DMS153 (cell line): ENCODE measurements around the gene MYPN.
A peak's percentile ranks its signal among the peaks of the same experiment; 100 is the strongest.
"Not testable (repeated sequence)": the region's sequence is repeated elsewhere in the genome, so short reads cannot be mapped to it uniquely, and the experiment has no call there.

Experiments used
- DNase-seq: peaks from one replicate; lab custom pipeline; 2025; lab: John Stamatoyannopoulos, UW

The MYPN gene

DNA sequence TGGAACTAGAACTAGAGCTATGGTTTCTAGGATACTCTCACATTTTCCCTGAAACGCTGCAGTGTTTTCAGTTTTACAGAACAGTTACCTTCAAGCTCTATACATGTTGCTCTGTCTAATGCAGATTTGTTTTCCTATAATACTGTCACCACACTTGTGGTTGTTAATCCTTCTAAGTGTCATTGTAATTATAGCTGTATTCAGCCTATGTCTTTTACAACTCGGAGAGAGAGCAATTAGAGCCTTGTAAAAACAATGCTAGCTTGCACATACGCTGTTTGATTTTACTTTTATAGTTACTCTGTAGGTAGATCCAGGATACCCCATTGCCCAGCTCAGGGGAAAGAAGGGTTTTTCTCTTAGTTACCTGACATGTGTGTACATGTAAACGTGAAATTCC, 67.5 kb downstream of the MYPN start:
- DNase-seq = no peak

DNA sequence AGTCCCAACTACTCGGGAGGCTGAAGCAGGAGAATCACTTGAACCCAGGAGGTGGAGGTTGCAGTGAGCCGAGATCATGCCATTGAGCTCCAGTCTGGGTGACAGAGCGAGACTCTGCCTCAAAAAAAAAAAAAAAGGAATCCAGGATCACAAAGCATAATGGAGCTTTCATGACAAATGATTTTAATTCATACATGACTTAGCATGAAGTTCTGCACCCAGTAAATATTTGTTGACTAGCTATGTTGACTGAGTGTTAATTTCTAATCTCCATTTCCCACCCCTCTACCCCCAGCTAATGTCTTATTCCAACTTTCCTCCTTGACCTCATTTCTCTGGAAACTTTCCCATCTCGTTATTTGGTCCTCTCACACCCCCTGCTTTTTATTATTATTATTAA, 69.3 kb downstream of the MYPN start:
- no peak for DNase-seq

DNA sequence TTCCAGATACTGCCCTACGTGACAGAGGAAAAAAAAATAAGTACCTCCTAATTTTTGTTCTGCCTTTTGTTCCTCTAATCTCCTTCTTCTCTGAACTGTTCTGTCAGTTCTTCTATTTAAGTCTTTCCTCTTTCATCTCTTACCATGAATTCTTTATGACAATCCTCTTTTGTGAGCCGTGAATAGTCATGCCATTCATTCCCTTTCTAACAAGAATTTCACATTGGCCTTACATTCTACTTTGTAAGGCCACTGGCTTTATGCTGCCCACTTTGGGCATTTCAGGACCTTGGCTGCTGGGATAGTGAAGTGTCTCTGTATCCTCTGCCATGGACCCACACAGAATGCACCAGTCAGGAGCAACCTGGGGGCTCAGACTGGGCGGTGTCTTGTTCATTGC, 69.7 kb downstream of the MYPN start:
- DNase-seq = no peak

DNA sequence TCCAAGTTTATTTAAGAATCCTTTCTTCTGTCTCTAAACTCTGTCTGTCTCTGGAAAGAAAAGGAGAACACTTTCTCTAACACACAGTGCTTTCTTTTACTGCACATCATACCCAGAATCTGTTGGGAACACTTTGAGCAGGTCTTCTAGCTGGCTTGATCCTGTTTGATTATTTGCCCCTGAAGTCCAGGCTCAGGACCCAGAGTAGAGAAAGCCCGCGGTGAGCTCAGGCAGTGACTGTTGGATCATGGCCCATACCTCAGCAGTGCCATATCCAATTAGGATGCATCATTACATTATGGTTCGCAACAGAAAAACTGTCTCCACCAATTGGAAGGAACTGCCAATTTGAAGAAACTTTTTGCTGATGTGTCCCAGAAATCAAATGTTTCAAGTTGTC, 71.2 kb downstream of the MYPN start:
- no peak for DNase-seq

DNA sequence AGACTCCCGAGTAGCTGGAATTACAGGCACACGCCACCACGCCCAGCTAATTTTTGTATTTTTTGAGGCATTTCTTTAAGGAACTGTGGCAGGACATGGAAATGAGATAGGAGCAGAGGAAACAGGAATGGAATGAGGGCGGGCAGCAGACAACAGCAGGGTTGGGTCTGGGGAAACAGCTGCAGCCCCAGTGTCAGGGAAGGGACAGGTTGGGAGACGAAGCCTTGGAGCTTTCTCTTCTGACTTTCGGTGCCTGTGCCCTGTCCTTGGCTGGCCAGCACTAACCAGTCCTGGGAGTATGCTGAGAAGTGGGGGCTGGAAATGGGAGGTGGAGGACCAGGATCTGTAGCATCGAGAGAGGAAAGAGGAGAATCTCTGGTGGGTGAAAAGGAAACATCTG, 75.3 kb downstream of the MYPN start:
- no peak for DNase-seq

DNA sequence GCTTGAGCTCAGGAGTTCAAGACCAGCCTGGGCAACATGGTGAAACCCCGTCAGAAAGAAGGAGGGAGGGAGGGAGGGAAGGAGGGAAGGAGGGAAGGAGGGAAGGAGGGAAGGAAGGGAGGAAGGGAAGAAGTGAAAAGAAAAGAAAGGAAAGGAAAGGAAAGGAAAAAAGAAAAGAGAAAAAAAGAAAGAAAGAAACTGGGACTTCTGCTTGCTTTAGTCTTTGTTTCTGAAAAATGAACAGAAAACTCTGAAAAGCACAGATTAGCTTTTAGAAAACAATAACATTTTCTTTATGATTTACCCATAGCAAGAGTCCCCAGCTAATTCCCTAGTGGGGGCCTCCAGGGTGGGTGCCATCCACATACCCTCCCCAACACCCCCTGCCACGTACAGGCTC, 75.8 kb downstream of the MYPN start:
- DNase-seq = no peak

DNA sequence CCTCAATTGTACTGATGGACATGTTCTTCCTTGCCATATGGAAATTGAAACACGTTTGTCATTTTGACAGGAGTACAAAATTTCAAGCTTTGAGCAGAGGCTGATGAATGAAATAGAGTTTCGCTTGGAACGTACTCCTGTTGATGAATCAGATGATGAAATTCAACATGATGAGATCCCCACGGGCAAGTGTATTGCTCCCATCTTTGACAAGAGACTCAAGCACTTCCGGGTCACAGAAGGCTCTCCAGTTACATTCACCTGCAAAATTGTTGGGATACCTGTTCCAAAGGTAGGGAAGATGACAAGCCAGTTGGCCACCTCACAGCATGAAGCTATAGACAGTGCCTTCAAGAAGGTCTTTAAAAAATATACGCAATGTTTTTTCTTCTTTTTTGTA, 79.5 kb downstream of the MYPN start:
- no peak for DNase-seq

DNA sequence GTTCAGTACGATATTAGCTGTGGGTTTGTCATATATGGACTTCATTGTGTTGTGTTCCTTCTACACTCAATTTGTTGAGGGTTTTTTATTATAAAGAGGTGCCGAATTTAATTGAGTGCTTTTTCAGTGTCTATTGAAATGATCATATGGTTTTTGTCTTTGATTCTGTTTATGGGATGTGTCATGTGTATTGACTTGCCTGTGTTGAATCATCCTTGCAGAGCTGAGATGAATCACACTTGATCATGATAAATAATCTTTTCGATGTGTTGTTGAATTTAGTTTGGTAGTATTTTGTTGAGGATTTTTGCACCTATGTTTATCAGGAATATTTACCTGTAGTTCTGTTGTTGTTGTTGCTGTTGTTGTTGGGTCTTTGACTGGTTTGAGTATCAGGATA, 82.8 kb downstream of the MYPN start:
- no peak for DNase-seq

DNA sequence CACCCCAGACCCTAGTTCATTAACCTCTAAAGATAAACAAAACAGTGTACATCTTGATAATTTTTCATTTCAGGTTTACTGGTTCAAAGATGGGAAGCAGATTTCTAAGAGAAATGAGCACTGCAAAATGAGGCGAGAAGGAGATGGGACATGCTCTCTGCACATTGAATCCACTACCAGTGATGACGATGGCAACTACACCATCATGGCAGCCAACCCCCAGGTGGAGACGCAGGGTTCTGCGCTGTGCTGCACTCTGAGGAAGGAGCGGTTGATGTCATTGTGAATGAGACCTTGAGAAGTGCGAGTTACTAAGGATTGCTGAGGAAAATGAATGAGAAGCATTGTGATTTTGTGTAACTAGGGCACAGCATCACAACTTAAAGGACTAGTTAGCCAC, 85.0 kb downstream of the MYPN start:
- DNase-seq = no peak

DNA sequence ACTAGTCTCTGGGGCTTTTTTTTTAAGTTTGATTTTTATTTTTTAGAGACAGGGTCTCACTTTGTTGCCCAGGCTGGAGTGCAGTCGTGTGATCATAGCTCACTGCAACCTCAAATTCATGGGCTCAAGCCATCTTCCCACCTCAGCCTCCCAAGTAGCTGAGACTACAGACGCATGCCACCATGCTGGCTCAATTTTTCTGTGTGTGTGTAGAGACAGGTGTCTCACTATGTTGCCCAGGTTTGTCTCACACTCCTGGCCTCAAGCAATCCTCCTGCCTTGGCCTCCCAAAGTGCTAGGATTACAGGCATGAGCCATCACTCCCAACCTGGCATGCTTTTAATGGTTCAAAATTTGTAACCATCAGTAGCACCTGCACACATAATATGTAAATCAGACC, 86.5 kb downstream of the MYPN start:
- DNase-seq = not testable (repeated sequence)

DNA sequence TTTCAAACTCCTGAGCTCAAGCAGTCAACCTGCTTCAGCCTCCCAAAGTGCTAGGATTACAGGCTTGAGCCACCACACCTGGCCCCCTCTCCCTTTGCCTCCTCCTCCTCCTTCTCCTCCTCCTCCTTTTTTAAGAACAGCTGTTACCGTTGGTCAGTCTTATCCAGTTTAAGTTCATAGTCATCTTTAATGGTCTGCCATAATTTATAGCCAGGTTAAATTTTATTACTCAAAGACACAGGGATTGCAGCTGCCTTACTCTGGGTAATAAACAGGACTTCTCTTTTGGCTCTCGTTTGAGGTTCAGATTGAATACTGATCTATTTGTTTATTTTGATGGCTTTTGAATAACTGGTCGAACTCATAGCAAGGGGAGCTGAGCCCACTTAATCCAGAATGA, 87.4 kb downstream of the MYPN start:
- DNase-seq = no peak

DNA sequence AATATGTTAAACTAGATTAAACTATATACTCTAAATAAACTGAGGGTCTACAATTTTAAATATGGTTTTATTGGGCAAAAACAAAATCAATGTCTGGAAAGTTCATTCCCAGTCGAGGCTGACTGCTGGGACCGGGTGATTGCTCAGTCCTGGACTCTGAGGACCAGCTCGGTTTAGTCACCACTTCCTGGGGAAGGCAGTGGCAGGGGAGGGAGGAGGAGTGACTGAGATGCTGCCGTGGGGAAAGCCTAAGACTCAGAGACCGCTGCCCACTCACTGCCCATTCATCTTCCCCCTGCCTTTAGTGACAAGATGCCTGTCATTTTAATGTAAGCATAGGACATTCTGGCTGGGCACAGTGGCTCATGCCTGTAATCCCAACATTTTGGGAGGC, 93.7 kb downstream of the MYPN start:
- DNase-seq = no peak

DNA sequence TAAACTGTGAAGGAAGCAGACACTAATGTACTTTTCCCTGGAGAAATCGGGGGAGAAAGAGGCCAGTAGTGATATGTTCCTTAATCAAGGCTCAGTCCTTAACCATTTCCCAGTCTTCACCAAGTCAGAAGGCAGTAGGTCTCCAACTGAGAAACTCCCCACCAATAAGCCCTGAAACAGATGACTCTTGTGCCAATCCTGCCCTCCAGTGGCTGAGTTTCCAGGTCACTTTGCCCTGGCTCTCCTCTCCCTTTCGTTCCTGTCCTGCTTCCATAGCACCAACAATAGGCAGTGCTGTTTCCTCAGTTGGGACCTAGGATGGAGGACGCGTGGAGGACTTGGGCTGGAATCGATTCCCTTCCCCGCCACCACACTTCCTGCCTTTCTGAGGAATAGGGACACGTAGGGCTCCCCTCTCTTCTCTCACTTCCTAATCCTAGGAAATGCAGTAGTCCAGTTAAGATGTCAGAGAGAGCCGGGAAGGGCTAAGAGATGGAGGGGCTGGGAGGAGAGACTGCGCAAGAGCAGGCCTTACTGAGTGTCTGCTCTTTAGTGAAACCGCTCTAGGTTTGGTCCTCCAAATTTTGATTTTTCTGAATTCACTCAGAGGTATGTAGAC, 99.2 kb downstream of the MYPN start:
- DNase-seq = peak; percentile 43

DNA sequence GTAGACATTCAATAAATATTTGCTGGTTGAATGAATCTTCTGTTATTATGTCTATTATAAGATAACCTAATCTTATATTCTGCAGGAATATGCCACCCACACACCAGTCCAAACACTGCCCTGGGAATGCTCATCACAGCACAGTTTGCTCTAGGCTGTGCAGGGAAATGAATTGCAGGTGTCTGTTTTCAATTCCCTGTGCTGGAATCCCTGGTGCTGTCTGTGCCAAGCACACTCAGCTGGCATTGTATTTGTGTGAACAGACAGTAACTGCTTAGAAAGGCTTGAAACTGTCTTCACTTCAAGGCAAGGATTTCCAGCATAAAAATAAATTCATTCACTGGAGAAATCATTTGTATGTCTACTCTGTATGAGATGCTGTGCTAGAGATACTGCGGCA, 102.4 kb downstream of the MYPN start:
- DNase-seq = no peak

DNA sequence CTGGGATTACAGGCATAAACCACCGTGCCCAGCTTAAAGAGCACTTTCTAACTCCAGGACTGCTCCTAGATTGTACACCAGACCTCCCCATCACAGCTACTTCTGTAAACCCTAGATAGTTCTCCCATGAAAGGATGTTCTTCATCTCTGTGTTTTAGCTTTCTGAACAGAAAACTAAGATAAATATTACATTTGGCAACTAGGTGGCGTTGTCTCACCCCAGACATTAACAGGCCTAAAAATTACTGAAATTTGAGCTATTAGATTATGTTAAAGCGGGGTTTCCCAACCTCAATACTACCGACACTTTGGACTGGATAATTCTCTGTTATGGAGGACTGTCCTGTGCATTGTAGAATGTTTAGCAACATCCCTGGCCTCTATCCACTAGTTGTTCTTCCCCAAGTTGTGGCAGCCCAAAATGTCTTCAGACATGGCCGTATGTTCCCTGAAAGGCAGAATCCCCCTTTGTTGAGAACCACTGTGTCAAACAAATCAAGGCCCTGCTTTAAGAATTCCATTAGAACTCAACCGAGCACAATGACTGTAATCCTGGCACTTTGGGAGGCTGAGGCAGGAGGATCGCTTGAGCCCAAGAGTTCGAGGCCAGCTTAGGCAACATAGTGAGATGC, 103.5 kb downstream of the MYPN start:
- no peak for DNase-seq

DNA sequence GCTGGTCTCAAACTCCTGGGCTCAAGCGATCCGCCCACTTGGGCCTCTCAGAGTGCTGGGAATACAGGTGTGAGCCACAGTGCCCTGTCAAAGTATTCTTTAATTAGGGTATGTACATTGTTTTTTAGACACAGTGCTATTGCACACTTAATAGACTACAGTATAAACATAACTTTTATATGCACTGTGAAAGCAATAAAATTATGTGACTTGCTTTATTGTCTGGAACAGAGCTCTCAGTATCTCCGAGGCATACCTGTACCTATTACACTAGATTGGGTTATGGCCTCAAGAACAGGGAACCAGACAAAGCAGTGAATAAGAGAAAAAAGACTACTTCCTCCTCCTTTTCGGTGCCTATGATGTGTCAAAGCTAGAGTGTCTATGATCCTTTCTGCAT, 109.5 kb downstream of the MYPN start:
- no peak for DNase-seq

DNA sequence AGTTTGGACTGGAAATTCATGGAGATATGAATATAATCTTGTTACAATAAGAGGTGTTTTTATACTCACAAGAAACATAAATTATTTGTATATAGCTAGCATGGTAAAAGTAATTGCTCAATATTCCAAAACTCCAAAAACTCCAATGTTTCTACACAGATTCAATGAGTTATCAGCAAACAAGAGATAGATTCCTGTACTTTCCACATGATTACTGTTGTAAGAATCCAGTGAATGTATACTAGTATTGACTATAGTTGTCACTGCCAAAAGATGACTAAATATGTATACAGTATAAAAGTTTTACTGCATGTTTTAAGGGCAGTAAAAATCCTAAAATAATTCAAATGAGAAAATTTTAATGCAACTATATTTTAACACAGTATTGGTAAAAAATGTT, 111.9 kb downstream of the MYPN start:
- no peak for DNase-seq

DNA sequence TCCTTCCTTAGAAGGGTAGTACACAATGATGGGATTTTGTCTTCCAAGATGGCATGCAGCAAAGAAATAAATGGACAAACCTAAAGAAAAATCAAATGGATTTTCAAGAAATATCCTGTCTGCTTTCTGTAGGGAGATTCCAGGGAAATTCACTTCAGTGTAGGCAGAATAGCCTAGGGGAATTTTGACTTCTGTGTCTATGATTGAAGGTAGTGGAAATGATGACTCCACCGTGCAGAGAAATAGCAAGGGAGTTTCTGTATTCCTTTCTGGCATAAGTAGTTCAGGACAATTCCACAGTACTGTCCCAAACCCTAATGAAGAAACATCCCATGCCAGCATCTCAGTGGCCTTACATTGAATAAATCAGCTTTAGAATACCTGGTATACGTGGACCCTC, 113.1 kb downstream of the MYPN start:
- no peak for DNase-seq

DNA sequence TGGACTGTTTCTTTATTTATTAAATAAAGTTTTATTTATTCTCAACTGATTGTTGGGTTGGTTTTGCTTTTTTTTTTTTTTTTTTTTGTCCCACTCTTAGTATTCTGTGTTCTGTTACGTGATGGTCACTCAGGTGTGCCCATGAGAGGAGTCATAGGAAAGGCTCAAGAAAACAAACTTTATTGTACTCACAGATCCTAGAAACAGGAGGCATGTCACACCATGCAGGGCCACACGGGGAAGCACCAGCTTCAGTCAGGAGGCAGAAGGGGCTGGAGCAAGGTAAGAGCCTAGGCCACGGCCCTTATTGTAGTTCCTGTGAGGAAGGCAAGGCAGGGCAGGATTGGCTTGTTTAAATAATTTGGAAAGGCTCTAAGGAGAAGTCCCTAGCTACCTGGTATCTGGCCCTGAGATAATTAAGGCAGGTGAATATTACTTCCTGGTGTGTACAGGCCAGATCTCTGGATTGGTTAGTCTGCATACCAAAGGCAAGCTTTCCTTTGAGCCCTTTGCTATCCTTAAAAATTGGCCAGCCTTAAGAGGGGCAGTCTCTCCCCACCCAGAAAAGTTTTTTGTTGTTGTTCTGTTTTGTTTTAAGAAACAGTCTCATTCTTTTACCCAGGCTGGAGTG, 114.4 kb downstream of the MYPN start:
- DNase-seq = no peak

DNA sequence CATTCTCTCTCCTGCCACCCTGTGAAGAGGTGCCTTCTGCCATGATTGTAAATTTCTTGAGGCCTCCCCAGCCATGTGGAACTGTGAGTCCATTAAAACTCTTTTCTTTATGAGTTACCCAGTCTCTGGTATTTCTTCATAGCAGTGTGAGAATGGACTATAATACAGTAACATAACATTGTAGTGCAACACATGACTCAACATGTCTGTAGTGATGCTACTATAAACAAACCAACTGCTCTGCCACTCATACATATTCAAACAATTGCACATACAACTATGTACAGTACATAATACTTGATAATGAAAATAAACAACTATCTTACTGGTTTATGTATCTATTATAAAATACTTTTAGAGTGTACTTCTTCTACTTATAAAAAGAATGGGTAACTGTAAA, 115.5 kb downstream of the MYPN start:
- DNase-seq = no peak

DNA sequence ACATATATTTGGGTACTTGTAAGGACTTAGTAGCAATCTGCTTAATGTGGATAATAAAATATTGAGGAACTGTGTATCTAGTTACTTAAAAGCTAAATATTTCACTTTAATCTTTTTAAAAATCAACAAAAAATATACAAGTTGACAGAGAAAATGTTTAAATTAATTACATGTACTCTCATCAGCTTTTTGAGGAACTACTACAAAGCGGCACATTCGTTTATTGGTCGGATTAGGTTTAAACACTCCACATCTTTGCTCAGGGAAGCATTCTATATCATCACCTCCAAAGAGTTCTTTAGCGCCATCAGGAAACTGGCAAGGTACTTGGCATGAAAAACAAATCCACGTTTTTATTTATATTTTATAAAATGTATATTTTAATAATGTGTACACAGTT, 121.0 kb downstream of the MYPN start:
- no peak for DNase-seq

DNA sequence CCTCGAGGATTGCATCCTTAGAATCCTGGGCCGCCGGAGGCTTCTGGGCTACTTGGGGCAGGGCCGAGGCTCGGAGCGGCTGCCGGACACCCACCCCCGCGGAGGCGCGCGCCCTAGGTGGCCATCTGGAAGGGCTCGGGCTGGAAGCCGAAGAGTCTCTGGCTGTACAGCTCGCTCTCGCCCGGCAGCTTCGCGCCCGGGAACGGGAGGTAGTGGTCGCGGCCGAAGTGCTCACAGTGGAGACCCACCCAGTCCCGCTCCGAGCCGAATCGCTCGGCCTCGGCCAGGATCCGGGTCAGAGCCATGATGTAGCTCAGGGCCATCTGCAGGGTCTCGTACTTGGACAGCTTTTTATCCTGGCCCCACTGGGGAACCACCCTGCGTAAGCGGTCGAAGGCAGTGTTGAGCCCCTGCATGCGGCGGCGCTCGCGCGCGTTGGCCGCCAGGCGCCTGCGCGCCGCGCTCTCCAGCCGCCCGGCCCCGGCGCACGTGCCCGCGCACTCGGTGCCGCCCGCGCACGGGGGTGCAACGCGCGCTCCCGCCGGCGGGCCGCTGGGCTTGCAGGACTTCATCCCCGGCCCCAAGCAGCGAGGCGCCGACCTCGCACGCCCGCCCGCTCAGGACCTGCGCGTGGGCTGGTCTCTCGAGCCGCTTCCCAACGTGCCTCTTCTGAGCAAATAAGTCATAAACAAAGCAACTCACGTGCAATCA, 122.0 kb downstream of the MYPN start:
- DNase-seq = no peak

DNA sequence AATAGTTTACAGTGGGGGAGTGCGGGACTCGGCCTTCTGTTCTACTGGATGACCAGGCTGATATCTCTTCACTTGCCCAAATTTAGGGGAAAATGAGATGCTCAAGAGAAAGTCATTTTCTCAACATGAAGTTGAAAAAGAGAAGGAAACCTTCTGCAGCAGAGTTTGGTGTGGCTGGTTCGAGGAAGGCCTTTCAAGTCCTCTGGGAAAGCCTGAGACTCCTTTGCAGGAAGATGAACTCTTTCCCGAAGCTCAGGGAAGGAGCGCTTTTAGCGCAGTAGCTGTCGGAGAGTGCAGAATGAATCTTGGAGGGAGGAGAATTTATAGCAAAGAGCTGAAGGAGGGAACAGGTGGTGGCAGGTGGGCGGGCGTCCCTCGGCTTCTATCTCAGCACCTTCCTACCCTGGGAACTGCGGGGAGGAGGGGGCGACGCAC, 122.5 kb downstream of the MYPN start, which contains the start of gene ATOH7:
TSS of gene ATOH7 (minus strand) at position 297 of the 435 bp plus-strand sequence. CDS start 436 bp downstream, outside the sequence.
- DNase-seq = no peak
